ENCODE results near the gene OR52E8.

The OR52E8 gene

DNA sequence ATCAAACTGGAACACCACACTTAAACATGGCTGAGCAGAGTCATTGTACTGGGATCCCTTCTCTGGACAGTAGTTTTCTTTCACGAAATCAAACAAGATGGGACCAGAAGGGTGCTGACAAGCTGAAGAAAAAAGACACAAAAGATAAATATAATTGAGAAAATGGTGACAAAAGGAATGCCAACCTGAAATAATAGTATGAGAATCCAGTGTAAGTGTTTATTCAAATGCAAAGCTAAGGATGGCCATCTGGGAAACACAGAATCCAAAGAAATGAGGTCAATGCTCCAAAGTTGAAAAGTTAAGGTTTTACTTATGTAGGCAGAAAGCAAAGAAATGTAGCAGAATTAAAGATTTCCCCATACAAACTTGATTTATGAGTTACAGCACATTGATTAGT is 30.2 kb upstream of the OR52E8 start:
- H3K27me3 ChIP-seq (ENCODE audit: insufficient read depth, poor library complexity, severe bottlenecking): no peaks in the 10 kb centered on the region
- DNase-seq (ENCODE audit: low read depth in 1 of 2, low spot score in 1 of 2): no peak
- no peak overlapping the region for H3K4me3 ChIP-seq (replicated peaks; ENCODE audit: insufficient read depth, low read length)
- no peak overlapping the region for H3K27ac ChIP-seq (replicated peaks)
- TF ChIP-seq, protein P1, sequence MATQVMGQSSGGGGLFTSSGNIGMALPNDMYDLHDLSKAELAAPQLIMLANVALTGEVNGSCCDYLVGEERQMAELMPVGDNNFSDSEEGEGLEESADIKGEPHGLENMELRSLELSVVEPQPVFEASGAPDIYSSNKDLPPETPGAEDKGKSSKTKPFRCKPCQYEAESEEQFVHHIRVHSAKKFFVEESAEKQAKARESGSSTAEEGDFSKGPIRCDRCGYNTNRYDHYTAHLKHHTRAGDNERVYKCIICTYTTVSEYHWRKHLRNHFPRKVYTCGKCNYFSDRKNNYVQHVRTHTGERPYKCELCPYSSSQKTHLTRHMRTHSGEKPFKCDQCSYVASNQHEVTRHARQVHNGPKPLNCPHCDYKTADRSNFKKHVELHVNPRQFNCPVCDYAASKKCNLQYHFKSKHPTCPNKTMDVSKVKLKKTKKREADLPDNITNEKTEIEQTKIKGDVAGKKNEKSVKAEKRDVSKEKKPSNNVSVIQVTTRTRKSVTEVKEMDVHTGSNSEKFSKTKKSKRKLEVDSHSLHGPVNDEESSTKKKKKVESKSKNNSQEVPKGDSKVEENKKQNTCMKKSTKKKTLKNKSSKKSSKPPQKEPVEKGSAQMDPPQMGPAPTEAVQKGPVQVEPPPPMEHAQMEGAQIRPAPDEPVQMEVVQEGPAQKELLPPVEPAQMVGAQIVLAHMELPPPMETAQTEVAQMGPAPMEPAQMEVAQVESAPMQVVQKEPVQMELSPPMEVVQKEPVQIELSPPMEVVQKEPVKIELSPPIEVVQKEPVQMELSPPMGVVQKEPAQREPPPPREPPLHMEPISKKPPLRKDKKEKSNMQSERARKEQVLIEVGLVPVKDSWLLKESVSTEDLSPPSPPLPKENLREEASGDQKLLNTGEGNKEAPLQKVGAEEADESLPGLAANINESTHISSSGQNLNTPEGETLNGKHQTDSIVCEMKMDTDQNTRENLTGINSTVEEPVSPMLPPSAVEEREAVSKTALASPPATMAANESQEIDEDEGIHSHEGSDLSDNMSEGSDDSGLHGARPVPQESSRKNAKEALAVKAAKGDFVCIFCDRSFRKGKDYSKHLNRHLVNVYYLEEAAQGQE (IDR thresholded peaks at IDR 0.05; ENCODE audit: insufficient replicate concordance, low read depth): no peak

DNA sequence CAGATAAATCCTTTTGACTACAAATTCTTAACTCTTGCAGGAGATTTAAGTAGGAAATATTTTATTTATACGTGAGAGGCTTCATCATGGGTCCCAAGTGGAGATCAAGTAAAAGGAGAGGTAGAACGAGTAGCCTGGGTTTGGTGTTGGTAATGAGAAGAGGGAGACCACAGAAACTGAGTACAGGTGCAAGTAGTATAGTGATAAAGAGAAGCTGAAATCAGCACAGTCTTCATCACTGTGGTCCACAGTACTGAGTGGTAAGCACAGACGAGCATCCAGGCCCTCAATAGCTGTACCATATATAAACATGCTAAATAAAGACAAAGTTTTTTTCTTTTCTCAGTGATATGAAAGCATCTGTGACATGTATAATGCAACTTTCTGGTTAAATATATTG is 29.7 kb upstream of the OR52E8 start:
- Histone ChIP-seq H3K4me3 (replicated peaks; ENCODE audit: insufficient read depth, low read length) (no peak overlapping the region), H3K27me3 (ENCODE audit: insufficient read depth, poor library complexity, severe bottlenecking) (no peaks in the 10 kb centered on the region), H3K27ac (replicated peaks) (no peak overlapping the region)
- no peak for DNase-seq (ENCODE audit: low read depth in 1 of 2, low spot score in 1 of 2)
- TF ChIP-seq, protein P1 (IDR thresholded peaks at IDR 0.05; ENCODE audit: insufficient replicate concordance, low read depth): no peak
- TF ChIP-seq SPI1 (IDR thresholded peaks at IDR 0.05; ENCODE audit: borderline replicate concordance, low read depth) (no peak), GABPA (IDR thresholded peaks at IDR 0.05; ENCODE audit: low read depth) (no peak), POLR2AphosphoS5 (IDR thresholded peaks at IDR 0.05; ENCODE audit: low read depth) (no peak)
- TF ChIP-seq, protein P2, sequence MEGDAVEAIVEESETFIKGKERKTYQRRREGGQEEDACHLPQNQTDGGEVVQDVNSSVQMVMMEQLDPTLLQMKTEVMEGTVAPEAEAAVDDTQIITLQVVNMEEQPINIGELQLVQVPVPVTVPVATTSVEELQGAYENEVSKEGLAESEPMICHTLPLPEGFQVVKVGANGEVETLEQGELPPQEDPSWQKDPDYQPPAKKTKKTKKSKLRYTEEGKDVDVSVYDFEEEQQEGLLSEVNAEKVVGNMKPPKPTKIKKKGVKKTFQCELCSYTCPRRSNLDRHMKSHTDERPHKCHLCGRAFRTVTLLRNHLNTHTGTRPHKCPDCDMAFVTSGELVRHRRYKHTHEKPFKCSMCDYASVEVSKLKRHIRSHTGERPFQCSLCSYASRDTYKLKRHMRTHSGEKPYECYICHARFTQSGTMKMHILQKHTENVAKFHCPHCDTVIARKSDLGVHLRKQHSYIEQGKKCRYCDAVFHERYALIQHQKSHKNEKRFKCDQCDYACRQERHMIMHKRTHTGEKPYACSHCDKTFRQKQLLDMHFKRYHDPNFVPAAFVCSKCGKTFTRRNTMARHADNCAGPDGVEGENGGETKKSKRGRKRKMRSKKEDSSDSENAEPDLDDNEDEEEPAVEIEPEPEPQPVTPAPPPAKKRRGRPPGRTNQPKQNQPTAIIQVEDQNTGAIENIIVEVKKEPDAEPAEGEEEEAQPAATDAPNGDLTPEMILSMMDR (IDR thresholded peaks at IDR 0.05; ENCODE audit: insufficient read depth, low read length): no peak

DNA sequence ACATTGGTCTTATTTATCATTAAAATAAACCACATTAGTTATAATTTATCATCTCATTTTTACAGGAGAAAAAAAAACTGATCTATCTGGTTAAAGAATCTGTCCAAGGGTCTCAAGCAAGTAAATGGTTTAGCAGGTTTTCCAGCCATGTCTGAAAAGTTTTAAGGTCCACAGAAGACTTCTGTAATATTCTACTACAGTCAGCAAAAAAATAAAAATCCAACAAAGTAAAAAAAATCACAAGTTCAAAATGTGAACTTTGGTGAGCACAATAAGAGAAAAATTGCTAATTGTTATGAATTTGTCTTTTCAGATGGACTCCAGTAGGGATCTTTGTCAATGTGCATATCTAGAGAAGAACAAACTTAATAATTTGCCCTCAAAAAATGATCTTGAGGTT is 24.3 kb upstream of the OR52E8 start:
- no peaks in the 10 kb centered on the region for H3K27me3 ChIP-seq (ENCODE audit: insufficient read depth, poor library complexity, severe bottlenecking)
- no peak overlapping the region for H3K4me3 ChIP-seq (replicated peaks; ENCODE audit: insufficient read depth, low read length)
- H3K27ac ChIP-seq (replicated peaks): no peak overlapping the region
- DNase-seq (ENCODE audit: low read depth in 1 of 2, low spot score in 1 of 2): no peak
- no peak for TF ChIP-seq GABPA (IDR thresholded peaks at IDR 0.05; ENCODE audit: low read depth)
- TF ChIP-seq, protein P1 (IDR thresholded peaks at IDR 0.05; ENCODE audit: insufficient replicate concordance, low read depth): no peak

DNA sequence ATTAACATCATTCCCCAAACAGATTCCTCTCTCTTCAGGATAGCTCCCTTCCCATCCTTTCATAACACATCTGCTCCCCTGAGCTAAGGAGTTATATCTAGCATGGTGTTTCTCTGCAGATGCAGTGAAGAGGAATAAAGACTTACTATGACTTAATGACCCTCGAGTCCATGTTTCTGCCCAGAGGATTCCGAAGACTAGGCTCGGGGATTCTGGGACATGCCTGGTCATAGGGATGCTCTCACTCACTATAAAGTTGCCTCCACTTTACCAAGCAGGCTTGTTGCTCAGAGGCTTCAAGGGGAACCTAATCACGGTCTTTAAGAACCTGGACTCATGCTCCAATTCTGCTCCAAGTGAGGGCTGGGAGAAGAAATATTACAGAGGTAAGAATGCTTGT is 22.8 kb upstream of the OR52E8 start, which contains the start of gene OR52E4:
OR52E4 (plus strand) TSS at position 301 of the 400 bp plus-strand sequence. CDS start 3,664 bp downstream, outside the sequence.
- Histone ChIP-seq H3K27me3 (ENCODE audit: insufficient read depth, poor library complexity, severe bottlenecking) (no peaks in the 10 kb centered on the region), H3K27ac (replicated peaks) (no peak within 1 kb of the TSS), H3K4me3 (replicated peaks; ENCODE audit: insufficient read depth, low read length) (no peak within 1 kb of the TSS)
- no peak for DNase-seq (ENCODE audit: low read depth in 1 of 2, low spot score in 1 of 2)
- no peak for TF ChIP-seq POLR2AphosphoS5 (IDR thresholded peaks at IDR 0.05; ENCODE audit: low read depth)
- TF ChIP-seq GABPA (IDR thresholded peaks at IDR 0.05; ENCODE audit: low read depth): no peak
- no peak for TF ChIP-seq SPI1 (IDR thresholded peaks at IDR 0.05; ENCODE audit: borderline replicate concordance, low read depth)
- TF ChIP-seq, protein P1 (IDR thresholded peaks at IDR 0.05; ENCODE audit: insufficient replicate concordance, low read depth): no peak
- TF ChIP-seq, protein P2 (IDR thresholded peaks at IDR 0.05; ENCODE audit: insufficient read depth, low read length): no peak
